ENCODE results near the gene NUSAP1. TPM values are rescaled to one million over a fixed set of nuclear protein-coding genes. Genes with fewer than 3 reads are reported as not detected.

The NUSAP1 gene
- total and polyA plus RNA-seq, 7 donors, result 0.16 to 34.7 (median 5.4) TPM

DNA sequence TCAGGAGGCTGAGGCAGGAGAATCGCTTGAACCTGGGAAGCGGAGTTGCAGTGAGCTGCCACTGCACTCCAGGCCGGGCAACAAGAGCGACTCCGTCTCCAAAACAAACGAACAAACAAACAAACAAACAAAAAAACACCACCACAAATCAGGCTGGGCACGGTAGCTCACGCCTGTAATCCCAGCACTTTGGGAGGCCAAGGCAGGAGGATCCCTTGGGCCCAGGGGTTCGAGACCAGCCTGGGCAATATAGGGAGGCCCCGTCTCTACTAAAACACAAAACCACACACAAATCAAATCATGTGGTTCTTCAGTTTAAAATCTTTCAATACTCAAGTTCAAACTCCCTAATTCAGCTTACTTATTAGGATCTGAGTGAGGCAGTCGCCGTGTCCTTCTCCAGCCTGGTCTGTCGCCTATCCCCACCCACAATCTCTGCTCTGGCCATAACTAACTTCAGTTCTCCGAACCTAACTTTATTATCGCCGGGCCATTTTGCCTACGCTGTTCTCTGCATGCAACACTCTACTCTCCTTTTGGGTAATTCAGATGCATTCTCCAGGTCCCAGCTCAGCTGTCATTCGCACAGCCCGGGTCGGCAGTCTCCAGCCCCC is 83.6 kb downstream of the NUSAP1 start:
- Histone ChIP-seq H3K36me3 (no peaks in the 10 kb centered on the region), H3K4me3 (peak overlapping the region; percentile 59 to 100 (median 92)), H3K9me3 (no peaks in the 10 kb centered on the region), H3K27ac (peak overlapping the region; percentile 86 to 94 (median 91)), H3K4me1 (peaks cover 0 to 44% (median 28%) of the 10 kb centered on the region in 4 donors), H3K27me3 (no peaks in the 10 kb centered on the region)
- intact Hi-C loops (cut with DNase I), result loop anchor here (2.0 to 10.0 kb wide), 4 partner anchors 13 to 189 kb away; partner anchors contain the start of genes NDUFAF1, NUSAP1 and OIP5
- DNase-seq, result no peak
- 26 to 32% methylated on average over 20 of the region's 20 CpGs for WGBS, 2 donors
- TF ChIP-seq, protein P1, sequence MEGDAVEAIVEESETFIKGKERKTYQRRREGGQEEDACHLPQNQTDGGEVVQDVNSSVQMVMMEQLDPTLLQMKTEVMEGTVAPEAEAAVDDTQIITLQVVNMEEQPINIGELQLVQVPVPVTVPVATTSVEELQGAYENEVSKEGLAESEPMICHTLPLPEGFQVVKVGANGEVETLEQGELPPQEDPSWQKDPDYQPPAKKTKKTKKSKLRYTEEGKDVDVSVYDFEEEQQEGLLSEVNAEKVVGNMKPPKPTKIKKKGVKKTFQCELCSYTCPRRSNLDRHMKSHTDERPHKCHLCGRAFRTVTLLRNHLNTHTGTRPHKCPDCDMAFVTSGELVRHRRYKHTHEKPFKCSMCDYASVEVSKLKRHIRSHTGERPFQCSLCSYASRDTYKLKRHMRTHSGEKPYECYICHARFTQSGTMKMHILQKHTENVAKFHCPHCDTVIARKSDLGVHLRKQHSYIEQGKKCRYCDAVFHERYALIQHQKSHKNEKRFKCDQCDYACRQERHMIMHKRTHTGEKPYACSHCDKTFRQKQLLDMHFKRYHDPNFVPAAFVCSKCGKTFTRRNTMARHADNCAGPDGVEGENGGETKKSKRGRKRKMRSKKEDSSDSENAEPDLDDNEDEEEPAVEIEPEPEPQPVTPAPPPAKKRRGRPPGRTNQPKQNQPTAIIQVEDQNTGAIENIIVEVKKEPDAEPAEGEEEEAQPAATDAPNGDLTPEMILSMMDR (IDR thresholded peaks at IDR 0.05), result no peak
- TF ChIP-seq POLR2A (IDR thresholded peaks at IDR 0.05), result no peak
- TF ChIP-seq POLR2AphosphoS5 (IDR thresholded peaks at IDR 0.05), result no peak

DNA sequence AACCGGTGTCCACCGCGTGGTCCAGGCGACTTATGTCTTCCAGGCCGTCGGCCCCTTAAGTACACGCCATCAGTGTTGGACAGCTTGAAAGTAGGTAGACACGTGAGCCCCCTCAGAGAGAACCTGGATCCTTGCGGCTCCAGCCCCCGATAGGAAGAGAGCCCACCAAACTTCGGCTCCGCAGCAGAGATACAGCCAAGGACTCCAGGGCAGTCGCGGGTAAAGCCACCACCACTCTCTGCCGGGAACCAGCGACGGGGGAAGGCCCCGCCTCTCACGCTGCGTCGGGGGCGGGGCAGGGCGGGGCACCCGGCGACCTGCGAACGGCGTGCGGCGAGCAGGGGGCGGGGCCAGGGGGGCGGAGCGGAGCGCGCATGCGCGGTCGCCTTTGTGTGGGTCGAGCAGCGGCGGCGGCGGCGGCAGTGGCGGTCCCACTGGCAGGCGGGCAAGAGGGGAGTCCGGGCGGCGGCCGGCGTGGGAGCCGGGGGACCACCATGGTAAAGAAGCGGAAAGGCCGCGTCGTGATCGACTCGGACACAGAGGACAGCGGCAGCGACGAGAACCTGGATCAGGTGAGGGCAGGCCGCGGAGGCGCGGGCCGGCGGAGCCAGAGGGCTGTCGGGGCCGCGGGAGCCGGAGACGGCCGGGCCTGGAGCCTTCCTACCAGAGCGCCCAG is 84.2 kb downstream of the NUSAP1 start, which contains the start of gene RTF1:
Gene RTF1, plus strand, starts transcription at position 354 of the 676 bp plus-strand sequence. Its CDS starts 21 bp downstream, at position 375.
- H3K27ac ChIP-seq, result peak within 1 kb of the TSS; percentile 86 to 94 (median 91)
- peak within 1 kb of the TSS; percentile 59 to 100 (median 92) for H3K4me3 ChIP-seq
- H3K27me3 ChIP-seq, result no peaks in the 10 kb centered on the region
- H3K9me3 ChIP-seq, result no peaks in the 10 kb centered on the region
- WGBS, 2 donors, result 0 to 1% methylated on average over 74 of the region's 74 CpGs
- H3K36me3 ChIP-seq, result no peaks in the 10 kb centered on the region
- intact Hi-C loops (cut with DNase I), result loop anchor here (2.0 to 10.0 kb wide), 4 partner anchors 14 to 190 kb away; partner anchors contain the start of genes NDUFAF1, NUSAP1 and OIP5
- DNase-seq, result peak; percentile 96
- peaks cover 0 to 46% (median 28%) of the 10 kb centered on the region in 4 donors for H3K4me1 ChIP-seq
- TF ChIP-seq EP300 (IDR thresholded peaks at IDR 0.05) (no peak), POLR2A (IDR thresholded peaks at IDR 0.05) (peak in 1 of 2 donors; percentile 19), POLR2AphosphoS5 (IDR thresholded peaks at IDR 0.05) (peak; percentile 60 to 93 (median 86))

DNA sequence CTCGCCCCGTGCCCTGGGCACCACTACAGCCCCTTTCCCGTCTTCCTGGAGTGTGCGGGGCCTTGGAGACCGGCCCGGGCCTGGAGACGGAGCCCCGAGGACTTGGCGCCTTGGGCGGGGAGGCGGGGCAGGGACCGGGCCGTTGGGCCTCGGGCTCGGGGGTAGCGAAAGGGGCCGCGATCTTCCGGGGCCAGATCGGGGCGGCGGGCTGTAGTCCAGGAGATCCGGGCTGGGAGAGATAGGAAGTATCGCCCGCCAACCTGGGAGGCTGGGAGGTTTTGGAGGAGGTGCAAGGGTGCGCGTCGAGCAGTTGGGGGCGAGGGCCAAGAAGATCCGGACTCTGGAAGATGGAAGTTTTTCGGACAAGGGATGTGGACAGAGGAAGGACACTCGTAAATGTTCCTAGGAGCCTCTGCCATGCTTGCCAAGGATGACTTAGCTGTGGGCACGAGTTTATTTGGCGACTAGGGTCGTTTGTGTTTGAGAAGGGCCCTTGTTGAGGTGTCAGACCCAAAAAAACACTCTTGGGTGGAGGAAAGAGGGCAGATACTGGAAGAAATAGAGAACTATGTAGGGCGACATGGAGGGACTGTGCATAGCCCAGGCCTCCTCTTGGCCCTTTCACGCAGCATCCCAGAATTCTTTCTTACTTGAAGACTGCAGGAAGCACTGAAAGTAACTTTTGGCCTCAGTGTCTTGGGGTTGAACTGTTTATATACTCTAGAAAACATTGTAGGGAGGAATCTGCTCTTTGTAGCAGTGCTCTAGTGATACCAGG is 84.9 kb downstream of the NUSAP1 start:
- Histone ChIP-seq H3K27ac (peak overlapping the region; percentile 86 to 94 (median 91)), H3K9me3 (no peaks in the 10 kb centered on the region), H3K27me3 (no peaks in the 10 kb centered on the region), H3K36me3 (no peaks in the 10 kb centered on the region), H3K4me1 (peaks cover 0 to 49% (median 28%) of the 10 kb centered on the region in 4 donors), H3K4me3 (peak overlapping the region; percentile 59 to 100 (median 92))
- WGBS, 2 donors, result 1% methylated on average over 37 of the region's 37 CpGs
- DNase-seq, result peak; percentile 71
- TF ChIP-seq EP300 (IDR thresholded peaks at IDR 0.05) (no peak), POLR2AphosphoS5 (IDR thresholded peaks at IDR 0.05) (no peak), POLR2A (IDR thresholded peaks at IDR 0.05) (no peak)
- TF ChIP-seq, protein P1 (IDR thresholded peaks at IDR 0.05), result no peak
- intact Hi-C loops (cut with DNase I), result loop anchor here (2.0 to 10.0 kb wide), 4 partner anchors 15 to 190 kb away; partner anchors contain the start of genes NDUFAF1, NUSAP1 and OIP5

DNA sequence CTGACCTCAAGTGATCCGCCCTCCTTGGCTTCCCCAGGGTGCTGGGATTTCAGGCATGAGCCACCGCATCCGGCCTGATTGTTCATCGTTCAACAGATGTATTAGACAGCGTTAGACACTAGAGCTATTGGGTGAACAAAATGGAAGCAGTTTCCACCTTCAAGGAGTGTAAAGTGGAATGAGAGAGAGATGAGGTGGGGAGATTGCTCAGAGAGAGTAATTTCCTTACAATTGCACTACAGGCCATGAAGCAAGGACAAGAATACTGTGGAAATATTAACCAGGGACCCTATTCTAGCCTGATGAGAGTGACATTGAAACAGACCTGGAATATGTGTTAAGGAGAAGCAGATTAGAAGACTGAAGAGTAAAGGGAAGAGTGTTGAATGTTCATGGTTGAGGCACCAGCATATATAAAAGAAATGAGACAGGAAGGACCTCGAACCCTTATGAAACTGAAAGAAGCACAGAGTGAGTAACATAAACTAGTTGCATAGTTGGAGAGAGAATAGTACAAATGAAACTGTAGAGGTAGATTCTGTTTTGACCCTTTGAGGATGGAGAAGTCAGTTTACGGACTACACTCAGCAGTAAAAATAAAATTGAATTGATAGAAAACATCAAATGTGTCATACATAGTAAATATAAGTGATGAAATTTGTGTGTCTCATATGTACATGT is 91.4 kb downstream of the NUSAP1 start:
- WGBS, 2 donors, result 84 to 92% methylated on average over 7 of the region's 7 CpGs
- no peak overlapping the region for H3K4me3 ChIP-seq
- TF ChIP-seq, protein P1 (IDR thresholded peaks at IDR 0.05), result no peak
- no peak for TF ChIP-seq POLR2A (IDR thresholded peaks at IDR 0.05)
- no peak for TF ChIP-seq POLR2AphosphoS5 (IDR thresholded peaks at IDR 0.05)
- TF ChIP-seq EP300 (IDR thresholded peaks at IDR 0.05), result no peak
- H3K27me3 ChIP-seq, result no peaks in the 10 kb centered on the region
- intact Hi-C loops (cut with DNase I), result no loop called here
- H3K36me3 ChIP-seq, result no peaks in the 10 kb centered on the region
- H3K9me3 ChIP-seq, result no peaks in the 10 kb centered on the region
- peaks cover 0 to 25% (median 5%) of the 10 kb centered on the region in 4 donors for H3K4me1 ChIP-seq
- no peak for DNase-seq
- no peak overlapping the region for H3K27ac ChIP-seq

All from sigmoid colon (tissue), 7 donors.